Measurements from ENCODE around the gene CHD9NB. TPM values are rescaled to one million over a fixed set of nuclear protein-coding genes. Genes with fewer than 3 reads are reported as not detected.

CHD9NB gene
- total RNA-seq (2014; rRNA removed; shearing (Covaris generic)) = 3.7 and 4.2 TPM in 2 replicates
- polyA plus RNA-seq (2015; cell fraction: cytosol; rRNA removed) = 3.1 and 3.3 TPM in 2 replicates
- polyA plus RNA-seq (2015; cell fraction: nucleus; rRNA removed) = 4.0 and 4.5 TPM in 2 replicates

DNA sequence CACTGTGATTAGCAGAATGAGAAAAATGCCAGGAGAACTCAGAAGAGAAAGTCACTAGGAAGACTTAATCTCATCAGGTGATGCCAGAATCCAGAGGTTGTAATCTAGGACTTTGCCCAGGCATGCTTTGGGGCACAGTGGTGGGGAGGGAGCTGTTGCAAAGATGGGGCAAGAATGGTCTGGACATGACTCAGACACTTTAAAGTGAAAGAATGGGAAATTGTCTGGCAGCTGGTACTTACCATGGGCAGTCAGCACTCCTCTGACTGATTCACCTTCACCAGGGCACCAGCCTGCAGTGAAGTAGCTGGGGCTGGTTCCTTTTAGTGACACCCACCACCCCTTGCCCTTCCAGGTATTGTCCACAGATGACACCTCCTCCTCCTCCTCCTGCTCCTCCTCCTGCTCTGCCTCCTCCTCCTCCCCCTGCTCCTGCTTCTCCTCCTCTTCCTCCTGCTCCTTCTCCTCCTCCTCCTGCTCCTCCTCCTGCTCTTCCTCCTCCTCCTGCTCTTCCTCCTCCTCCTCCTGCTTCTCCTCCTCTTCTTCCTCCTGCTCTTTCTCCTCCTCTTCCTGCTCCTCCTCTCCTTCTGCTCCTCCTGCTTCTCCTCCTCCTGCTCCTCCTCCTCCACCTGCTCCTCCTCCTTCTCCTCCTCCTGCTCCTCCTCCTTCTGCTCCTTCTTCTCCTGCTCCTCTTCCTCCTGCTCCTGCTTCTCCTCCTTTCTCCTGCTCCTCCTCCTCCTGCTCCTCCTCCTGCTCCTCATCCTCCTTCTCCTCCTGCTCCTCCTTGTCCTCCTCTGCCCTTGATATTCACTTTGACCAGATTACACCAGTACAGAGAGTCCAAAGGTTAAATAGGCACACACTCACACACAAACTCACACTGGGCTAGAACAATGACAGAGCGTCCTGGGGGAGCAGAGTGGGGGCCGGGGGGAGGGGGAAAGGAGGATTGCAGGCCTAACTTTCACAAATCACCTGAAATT, at the start of gene CHD9NB:
Gene CHD9NB (minus strand): TSS at position 379 of the 983 bp plus-strand sequence. CDS start 8,739 bp downstream, outside the sequence.
- DNase-seq (ENCODE audit: low read depth) = peak; percentile 98

DNA sequence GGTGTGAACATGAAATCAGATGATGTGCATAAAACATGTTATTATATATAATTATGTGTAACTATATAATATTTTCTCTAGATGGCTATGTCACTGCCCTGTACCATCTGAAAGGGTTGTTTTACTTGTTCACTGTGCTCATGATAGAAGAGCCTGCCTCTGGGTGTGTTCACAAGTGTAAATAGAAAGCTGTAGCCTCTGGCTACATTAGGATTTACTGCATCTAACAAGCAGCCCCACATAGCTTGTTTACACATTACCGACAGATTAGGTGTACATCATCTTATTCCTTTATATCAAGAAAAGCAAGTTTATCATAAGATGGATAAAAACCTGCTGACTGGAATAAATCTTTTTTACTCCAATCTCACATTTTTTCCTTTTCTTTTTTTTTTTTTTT, 48.2 kb upstream of the CHD9NB start:
- DNase-seq (ENCODE audit: low read depth) = no peak

DNA sequence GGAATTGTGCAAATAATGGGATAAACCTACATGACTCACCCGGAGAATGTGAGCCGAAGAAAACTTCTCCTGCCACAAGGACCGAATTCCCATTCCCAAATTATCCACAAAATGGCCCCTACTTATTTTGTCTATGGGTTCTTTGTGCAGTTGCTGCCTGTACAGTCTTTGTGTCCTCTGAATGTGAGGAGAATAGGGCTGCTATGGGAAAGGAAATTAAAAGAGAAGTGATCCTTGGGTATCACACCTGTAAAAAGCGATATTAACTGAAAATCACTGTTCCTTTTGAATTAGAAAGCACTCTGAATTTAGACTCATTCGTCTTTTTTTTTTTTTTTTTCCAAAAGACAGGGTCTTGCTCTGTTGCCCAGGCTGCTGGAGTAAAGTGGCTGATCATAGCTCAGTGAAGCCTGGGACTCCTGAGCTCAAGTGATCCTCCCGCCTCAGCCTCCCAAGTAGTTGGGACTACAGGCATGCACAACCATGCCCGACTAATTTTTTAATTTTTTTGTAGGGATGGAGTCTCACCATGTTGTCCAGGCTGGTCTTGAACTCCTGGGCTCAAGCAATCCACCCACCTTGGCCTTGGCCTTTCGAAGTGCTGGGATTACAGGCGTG, 47.5 kb upstream of the CHD9NB start:
- DNase-seq (ENCODE audit: low read depth) = no peak

DNA sequence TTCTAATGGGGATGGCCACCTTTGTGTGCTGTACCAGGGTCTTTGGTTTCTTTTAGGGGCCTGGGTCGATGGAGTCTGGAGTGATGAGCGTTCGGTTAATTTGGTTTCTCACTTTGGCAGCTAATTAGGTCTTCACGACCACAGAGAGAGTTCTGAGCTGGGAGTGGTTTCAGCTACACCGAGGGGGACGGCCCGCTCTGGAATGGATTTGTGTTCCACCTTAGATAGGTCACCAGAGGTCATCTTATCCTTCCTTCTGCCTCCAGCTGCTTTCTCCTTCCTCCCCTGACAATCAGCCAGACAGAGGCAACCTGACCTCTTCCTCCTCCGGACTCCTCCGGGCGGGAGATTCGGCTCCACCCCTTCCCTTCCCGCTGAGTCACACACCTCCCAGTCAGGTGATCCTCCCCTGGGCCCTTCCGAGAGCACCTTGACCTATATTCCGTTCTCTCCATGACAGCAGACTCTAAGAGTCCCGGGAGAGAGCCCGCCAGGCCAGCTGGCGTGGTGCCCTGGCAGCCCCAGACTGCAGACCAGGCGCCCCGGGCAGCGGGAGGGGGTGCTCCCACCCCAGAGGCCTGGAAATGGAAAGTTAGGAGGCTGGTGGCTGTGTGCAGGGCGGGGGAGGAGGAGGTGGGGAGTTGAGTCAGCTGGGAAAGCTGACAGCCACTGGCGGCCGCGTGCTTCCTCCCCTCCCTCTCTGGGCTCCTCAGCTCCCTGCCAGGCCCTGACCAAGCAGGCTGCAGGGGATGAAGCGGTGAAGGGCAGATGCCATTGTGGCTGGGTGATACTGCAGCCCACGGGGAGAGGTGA, 46.8 kb upstream of the CHD9NB start:
- peak; percentile 95 for DNase-seq (ENCODE audit: low read depth)

DNA sequence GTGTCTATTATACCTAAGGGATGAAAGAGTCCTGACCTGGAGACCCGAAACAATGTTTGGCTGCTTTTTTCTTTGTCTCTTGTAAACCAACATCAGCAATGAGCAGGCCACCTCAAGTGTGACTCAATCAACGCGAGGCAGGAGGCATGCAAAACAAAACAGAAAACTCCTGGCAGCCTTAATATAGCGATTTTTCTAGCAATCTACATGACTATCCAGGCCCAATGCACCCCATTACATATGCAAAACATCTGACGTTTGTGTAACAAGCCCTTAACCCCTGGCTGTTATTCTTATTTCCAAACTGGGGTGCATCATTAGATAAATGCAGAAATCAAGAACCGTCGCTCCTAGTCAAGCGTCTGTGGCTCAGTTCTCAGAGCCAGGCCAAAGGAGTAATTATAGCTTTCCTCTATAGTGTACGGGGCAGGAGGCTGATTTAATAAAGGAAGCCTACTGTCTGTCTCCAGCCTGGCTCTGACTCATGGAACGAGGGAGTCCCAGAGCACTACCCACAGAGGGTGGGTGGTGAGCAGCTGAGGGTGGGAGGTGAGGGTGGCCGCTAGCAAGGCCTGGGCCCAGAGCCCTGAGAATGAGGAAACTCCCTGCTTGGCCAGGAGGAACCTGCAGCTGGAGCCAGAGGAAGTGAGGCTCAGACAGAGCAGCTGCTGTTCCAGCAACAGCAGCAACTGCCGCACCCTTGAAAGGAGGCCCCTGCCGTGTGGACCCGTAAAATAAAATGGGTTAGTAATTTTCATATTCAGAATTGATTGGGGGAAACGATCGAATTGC, 46.0 kb upstream of the CHD9NB start:
- DNase-seq (ENCODE audit: low read depth) = peak; percentile 94

DNA sequence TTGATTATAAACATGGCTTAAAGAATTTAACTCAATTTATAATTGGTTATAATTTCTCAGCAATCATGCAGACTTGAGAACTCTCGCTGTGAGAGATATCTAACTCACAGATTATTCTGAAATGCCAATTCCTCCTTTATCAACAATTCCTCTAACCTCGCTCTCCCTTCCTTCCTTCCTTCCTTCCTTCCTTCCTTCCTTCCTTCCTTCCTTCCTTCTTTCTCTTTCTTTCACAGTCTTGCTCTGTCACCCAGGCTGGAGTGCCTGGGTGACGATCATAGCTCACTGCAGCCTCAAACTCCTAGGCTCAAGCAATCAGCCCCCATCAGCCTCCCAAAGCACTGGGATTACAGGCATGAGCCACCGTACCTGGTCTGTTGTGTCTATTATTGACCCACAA, 44.5 kb upstream of the CHD9NB start:
- no peak for DNase-seq (ENCODE audit: low read depth)

DNA sequence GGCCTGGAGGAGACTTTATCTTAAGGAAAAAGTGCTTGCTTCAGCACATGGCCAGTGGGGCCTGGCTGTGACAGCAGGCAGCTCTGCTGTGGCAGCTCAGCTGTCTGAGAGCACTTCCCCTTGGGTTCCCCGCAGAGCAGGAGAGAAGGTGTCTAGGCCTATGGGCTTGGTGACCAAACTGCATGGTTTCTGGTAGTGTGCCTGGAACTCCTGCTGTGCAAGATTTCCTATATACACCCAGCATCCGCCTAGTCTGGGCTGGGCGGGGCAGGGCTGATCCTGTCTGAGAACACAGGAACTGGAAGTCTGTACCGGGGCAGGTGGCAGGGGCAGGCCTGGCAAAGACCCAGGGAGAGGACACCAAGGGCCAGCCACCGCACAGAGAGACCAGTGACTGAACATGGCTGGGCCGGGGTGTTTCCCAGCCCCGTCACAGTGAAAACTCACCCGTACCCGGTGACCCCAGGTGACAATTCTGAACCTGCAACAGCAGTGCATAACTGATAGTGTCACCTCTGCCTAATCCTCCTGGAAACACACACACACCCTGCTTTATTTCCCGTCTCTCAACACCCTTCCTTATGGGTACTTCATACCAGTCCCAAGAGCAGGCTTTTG, 41.4 kb upstream of the CHD9NB start:
- peak; percentile 24 for DNase-seq (ENCODE audit: low read depth)

DNA sequence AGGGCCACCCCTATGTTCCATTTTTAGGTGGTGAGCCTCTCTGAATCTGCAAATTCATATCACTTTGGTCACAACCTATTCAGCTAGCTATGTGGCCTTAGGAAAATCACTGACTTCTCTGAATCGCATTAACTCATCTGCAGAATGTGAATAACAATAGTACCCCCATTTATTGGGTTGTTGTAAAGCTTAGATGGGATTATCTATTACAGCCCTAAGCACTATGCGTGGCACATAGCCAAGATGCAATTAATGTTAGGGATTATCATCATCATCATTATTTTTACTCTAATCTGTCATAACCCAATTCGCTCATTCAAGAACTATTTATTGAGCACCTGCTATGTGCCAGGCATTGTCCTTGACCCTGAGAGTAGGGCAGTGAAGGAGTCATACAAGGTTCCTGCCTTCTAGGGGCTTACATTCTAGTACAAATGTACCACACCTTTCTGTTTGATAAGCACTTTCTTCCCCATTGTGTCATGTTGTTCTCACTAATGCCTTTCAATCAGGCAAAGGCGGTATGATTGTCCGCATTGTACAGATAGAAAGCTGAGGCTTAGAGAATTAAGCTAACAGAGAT, 40.6 kb upstream of the CHD9NB start:
- DNase-seq (ENCODE audit: low read depth) = no peak

DNA sequence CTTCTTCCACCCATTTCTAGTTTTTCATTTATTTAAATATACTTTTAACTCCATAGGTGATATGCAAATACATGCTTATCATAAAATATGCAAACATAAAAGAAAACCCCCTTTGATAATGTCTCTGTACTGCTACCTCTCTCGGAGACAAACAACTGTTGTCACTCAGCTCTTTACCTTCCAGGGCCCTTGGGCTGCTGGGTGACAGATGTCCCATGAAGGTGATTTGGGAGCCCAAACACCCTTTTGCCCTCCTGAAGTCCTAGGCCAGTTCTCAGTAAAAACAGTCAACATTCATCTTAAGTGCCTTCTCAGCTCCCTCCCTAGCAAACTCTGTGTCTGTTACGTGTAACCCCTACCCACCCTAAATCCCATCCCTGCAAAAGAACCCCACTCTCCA, 39.6 kb upstream of the CHD9NB start:
- no peak for DNase-seq (ENCODE audit: low read depth)

DNA sequence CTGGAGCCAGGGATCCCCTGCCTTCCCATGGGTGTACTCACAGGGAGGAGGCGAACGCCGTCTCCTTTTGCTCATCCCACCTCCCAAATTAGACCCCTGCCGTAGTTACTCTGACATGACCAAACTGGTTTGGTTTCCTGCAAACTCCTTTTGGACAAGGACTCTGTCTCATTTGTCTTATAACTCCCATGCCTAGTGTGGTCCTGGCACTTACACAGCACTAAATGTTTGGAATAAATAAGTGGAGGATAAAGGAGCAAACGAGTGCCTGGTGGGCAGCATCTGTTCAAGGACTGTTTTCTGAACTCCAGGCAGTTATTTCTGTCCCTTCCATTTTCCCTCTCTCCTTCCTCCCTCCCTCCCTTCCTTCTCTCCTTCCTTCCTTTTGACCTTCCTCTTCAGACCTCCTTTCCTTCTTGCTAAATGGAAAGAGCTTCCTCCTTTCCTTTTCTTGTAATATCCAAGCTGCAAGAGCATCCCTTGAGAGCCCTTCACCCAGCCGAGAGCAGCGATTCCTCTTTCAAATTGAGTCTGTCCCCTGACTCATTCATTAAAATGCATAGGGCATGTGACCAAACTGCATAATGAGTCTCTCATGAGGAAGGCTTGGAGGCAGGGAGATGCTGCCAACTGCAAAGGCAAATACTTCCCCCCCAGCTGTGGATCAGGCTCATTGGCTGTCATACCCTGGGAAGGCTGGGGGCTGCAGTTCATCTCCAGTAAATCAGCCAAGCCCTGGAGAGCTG, 38.9 kb upstream of the CHD9NB start:
- DNase-seq (ENCODE audit: low read depth) = peak; percentile 81

DNA sequence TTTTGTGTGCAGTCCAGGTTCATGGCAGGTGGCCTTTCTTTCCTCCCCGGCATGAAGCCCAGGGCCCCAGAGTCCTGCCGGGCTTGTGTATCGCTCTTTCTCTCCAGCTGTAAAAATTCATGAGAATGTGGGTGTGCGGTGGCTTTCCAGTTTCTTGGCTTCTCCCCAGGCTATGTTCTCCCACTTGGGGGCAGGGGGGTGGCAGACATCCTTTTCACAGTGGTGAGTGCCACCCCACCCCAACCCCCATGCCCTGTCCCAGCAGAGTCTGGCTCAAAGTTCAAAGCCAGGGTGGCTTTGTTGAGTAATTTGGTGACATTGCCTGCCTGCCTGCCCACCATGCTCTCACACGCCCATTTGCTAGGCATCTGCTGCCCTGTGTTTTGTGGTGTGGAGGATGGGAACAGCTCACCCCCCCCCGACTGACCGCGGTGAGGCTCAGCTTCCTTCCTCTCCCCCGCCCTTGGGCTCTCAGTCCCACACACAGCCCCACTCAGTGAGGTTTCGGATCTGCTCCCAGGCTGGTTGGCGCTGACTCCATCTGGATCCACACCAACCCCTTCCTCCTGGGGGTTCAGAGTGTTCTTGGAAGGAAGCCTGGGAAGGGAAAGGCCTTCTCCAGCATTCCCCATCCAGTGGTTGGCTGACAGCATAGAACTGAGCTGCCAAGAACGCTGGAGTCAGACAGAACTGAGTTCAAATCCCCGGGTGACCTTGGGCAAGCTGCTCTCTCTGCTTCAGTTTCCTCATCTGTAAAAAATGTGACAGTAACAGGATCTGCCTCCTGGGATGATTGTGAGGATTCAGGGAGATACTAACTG, 38.1 kb upstream of the CHD9NB start:
- peak; percentile 95 for DNase-seq (ENCODE audit: low read depth)

DNA sequence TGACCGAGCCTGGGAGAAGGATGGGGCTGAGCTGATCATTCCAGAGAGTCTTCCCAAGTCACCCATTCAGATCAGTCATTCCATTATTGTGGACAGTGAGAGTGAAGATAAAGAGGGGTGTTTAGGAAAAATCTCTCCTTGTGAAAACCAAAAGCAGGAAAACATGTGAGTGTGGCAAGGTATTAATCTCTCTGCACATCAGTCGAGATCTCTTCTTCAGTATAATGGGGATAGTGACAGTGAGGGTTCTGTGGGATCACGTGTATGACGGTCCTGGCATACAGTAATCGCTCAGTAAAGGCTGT, 37.5 kb upstream of the CHD9NB start:
- DNase-seq (ENCODE audit: low read depth) = no peak

DNA sequence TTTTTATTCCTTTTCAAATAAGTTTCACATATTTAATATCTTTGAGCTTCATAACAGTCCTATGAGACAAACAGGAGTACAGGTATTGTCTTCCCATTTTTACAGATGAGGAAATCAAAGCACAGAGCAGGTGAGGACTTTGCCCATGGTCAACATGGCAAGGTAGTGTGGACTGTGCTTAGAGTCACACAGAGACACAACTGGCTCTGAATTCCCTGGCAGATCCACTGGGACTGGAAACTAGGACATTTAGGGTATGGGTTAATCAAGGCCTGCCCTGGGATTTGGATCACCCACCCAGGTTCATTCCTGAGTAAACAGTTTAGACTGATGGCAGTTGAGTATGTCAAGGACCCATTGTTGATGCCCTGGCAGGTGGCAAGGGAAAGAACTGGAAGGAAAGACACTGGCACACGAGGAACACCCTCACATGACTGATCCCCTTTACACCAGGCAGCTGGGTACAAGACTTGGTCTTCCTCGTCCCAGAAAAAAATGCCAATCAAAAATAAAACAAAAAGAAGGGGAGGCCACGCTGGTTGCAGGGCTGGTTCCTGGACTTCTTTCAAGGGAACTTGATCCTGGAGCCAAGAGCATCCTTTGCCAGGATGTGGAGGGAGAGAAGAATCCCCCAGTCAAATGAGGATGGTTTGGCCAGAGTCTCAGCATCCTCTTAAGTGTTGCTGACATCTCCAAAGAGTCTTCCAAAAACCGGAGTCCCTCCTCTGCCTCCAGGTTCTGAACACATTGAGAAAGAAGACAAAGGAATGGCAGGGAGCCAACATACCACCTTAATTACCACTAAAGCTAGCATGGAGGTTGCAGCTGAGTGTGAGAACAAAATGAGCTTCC, 37.0 kb upstream of the CHD9NB start:
- peak; percentile 10 for DNase-seq (ENCODE audit: low read depth)

DNA sequence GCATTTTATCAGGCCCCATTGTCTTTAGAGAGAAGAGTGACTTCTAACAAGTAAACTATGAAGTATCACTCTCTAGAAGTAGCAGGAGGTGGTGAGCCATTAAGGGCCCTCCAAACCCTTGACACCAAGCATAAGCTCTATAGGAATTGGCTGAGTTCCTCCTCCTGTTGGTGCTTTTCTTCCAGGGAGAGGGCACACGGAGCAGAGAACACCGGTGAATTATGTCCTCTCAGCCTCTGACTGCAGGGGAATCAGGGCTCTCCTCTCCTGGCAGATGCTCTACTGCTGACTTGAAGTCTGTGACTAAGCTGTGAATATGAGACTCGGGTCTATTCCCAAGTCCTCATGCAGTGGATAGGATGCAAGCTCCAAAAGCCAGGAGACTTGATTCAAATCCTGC, 34.4 kb upstream of the CHD9NB start:
- no peak for DNase-seq (ENCODE audit: low read depth)

DNA sequence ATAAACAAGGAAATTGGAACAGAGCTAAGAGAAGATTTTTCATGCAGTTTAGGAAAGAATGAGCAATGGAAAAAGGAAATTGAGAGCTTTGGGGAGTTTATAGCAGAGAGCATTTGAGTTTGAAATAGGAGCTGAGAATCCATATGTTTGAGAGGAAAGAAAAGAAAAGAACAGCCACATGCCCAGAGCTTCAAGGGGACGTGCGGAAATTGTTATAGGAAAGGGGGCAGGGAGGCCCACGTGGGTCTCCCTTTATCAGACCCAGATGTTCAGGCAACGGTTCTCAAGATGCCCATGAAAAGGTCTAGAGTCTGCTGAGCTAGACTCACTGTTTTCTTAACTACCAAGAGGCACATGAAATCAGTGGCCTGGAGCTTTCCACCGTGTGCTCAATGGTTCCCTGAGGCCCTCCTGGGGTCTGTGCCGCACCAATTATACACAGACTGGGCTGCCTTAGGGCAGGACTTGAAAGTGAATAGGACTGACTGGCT, 33.3 kb upstream of the CHD9NB start:
- no peak for DNase-seq (ENCODE audit: low read depth)

DNA sequence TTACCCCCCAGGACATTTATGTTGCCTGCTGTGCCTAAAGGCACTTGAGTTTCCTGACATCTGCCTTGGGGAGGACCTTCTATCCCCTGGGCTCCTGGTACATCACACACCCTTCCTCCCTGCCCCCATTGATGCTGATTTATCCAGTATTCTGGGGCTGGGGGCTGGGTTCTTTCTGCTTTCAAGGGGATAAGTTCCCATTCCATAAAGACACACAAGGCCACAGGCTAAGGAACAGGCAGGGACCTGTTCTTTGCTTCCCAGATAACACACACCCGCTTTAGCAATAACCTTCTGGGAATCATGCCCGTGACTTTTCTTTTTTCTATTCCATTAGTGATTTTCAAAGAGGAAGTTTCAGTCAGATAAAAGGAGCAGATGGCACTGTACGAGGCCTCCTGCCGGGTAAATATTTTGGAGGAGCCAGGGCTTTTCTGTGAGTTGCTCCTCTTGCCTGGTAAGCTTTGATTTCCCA, 32.7 kb upstream of the CHD9NB start:
- no peak for DNase-seq (ENCODE audit: low read depth)

DNA sequence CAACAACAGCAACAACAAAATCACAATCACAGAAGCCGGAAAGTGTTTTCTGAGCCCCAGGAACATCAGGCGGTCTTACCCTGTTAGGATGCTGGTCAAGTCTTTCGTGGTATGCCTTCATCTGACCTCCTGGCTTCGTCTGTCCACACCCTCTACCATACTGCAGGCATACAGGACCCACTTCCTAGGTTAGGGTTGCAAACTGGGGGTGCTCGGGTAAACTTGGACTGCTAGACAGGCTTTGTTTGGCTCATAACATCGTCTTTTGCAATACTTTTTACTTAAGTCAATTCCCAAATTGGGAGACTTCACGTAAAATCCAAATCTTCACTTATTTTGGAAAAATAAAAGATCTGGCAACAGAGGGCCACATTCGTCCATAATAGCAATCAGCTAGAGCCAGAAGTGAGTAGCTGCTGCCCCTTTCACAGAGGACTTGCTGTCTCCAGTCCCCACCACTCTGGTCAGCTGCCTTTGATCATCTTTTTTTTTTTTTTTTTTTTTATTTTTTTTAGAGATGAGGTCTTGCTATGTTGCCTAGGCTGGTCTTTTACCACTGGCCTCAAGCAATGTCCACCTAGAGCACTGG, 32.1 kb upstream of the CHD9NB start:
- no peak for DNase-seq (ENCODE audit: low read depth)

Measured in HT1080 (cell line).